GM12872 (cell line): ENCODE measurements around the gene SCN8A.

Source experiments
- CTCF ChIP-seq: IDR thresholded peaks from 3 replicates; pipeline ENCODE4 v1.5.1; 2011; ENCODE audit warnings: low read depth, mild to moderate bottlenecking, low read length, moderate library complexity; ENCODE audit not compliant: insufficient read depth

The SCN8A gene

GRCh38 chr12:51687177-51687576, 96.1 kb downstream of the SCN8A start:
- no peak for TF ChIP-seq CTCF

DNA sequence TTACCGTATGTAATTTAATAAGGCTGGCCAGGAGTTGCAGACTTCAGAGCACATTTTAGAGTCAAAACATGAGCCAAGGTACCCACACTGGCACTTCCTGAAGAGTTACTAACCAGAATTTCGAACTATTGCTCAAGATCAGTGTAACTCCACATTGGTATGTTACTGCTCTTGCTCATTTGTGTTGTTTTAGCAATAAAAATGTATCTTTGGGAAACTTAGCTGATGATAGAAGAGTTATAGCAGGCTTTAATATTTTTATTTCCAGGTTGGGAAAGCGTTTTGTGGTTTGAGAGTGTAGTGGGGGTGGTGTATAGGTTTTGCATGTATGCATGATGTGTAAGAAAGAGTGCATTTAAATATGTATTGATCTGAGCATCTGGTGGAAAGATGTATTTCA, 96.6 kb downstream of the SCN8A start:
- no peak for TF ChIP-seq CTCF

GRCh38 chr12:51689983-51690382, 99.0 kb downstream of the SCN8A start:
- no peak for TF ChIP-seq CTCF

- TF ChIP-seq CTCF = no peak
Measured at GRCh38 chr12:51692016-51692415, 101.0 kb downstream of the SCN8A start.

GRCh38 chr12:51693569-51693968, 102.5 kb downstream of the SCN8A start:
- no peak for TF ChIP-seq CTCF

DNA sequence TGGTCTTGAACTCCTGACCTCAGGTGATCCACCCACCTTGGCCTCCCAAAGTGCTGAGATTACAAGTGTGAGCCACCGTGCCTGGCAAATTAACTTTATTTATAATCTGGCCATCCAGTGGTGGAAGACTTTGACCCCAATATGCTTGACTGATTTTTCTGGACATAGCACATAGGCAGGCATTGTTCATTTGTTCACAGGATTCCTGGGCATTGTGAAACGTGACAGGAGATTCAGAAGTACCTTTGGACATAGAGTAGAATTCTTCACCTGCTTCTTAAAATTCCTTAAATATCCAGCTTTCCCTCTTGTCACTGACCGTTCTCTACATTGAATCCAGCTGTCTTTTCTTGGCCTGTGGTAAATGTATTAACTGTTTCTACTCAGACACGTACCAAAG, 103.1 kb downstream of the SCN8A start:
- TF ChIP-seq CTCF = no peak

DNA sequence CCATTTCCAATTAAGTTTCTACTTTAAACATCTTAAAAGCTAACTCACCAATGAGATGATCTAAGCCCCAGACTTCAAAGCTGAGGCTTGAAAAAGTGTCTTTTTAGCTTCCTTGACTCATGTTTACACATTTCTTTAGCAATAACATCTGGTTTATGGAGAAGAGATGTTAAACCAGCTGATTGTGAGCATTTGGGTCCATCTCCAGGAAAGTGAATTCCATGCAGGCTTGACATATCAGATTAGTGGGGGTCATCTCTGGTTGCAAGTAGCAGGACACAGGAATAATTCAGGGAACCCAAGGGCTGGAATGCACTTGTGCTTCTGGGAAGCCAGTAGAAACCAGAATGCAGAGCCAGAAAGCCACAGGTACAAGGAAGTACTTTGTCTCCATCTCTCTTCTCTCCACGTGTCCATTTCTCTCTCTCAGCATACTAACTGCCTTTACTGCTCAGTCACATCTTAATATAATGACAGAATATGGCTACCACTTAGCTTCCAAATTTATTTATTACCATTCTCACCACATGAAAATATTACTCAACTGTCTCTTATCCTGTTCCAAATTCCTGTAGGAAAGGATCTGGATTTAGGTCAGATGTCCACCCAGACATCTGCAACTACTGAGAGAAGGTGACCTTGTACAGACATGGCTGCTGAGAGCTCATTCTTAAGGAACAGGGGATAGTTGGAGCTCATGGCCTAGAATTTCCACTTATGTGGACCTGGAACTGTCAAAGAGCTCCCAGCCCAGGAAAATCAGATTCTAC, 104.4 kb downstream of the SCN8A start:
- TF ChIP-seq CTCF = no peak
